Measurements from ENCODE around the gene GAST.

- TF ChIP-seq CTCF (IDR thresholded peaks at IDR 0.05) (no peak), POLR2A (IDR thresholded peaks at IDR 0.05) (no peak)
These were observed 10.1 kb downstream of the GAST start for GRCh38 chr17:41722231-41722630.

Data from testis (tissue), 2 donors.